Ascending aorta (tissue), 2 donors: ENCODE data around the gene VAT1L. TPM values are rescaled to one million over a fixed set of nuclear protein-coding genes. Genes with fewer than 3 reads are reported as not detected.

Experiments
- DNase-seq, 2 donors: peaks; one replicate each; pipeline ENCODE4 v3.0.0-alpha.2; 2019; ENCODE audit warnings: low spot score in 2 of 2
- H3K27ac ChIP-seq, 2 donors: fragments of 200-600 bp; sonication (generic); one replicate each; pipeline ENCODE4 v1.5.1; 2016 to 2017; ENCODE audit warnings: mild to moderate bottlenecking in 1 of 2
- H3K27me3 ChIP-seq: fragments of 200-600 bp; sonication (generic); one replicate; pipeline ENCODE4 v1.5.1; 2017
- H3K36me3 ChIP-seq, 2 donors: fragments of 200-600 bp; sonication (generic); one replicate each; pipeline ENCODE4 v1.5.1; 2016
- H3K4me1 ChIP-seq, 2 donors: fragments of 200-600 bp; sonication (generic); one replicate each; pipeline ENCODE4 v1.5.1; 2016 to 2017; ENCODE audit warnings: mild to moderate bottlenecking in 1 of 2
- H3K4me3 ChIP-seq, 2 donors: fragments of 200-600 bp; sonication (generic); one replicate each; pipeline ENCODE4 v1.5.1; 2016 to 2017; ENCODE audit warnings: mild to moderate bottlenecking in 1 of 2
- H3K9me3 ChIP-seq, 2 donors: fragments of 200-600 bp; sonication (generic); one replicate each; pipeline ENCODE4 v1.5.1; 2016
- CTCF ChIP-seq, 3 experiments: fragments of 200-600 bp in 2 of 3; fragments of 450-650 bp in 1 of 3; sonication (generic) in 2 of 3; IDR thresholded peaks; one replicate each; pipeline ENCODE4 v1.5.1; 2016 to 2019; ENCODE audit warnings: antibody characterized with exemption in 3 of 3, mild to moderate bottlenecking in 1 of 3, moderate library complexity in 1 of 3
- intact Hi-C: fragments of 100-400 bp; cut with DNase I; formaldehyde crosslinking; loops from one replicate; pipeline ENCODE4 v1.15.1; 2023
- total RNA-seq: library from RNA; depleted of rRNA; stranded (reverse); fragments of >200 nt; gene quantifications from one replicate; pipeline ENCODE4 v1.1.0, GENCODE V29; 2016

The VAT1L gene
- total RNA-seq, 1 donor from 2014 or later = 12.6 TPM

GRCh38 chr16:77820340-77820739, 32.0 kb downstream of the VAT1L start:
- TF ChIP-seq CTCF (IDR thresholded peaks at IDR 0.05) = no peak
- intact Hi-C loops = no loop called here
- Histone ChIP-seq H3K4me1 (peaks cover 0 to 7% of the 10 kb centered on the region in 2 donors), H3K4me3 (no peak overlapping the region), H3K27me3 (no peaks in the 10 kb centered on the region), H3K27ac (no peak overlapping the region), H3K36me3 (peaks cover 0 to 18% of the 10 kb centered on the region in 2 donors), H3K9me3 (no peaks in the 10 kb centered on the region)
- no peak for DNase-seq

- Histone ChIP-seq H3K4me1 (peaks cover 0 to 7% of the 10 kb centered on the region in 2 donors), H3K36me3 (peaks cover 0 to 18% of the 10 kb centered on the region in 2 donors), H3K27me3 (no peaks in the 10 kb centered on the region), H3K4me3 (no peak overlapping the region), H3K9me3 (no peaks in the 10 kb centered on the region), H3K27ac (no peak overlapping the region)
- no peak for DNase-seq
- no peak for TF ChIP-seq CTCF (IDR thresholded peaks at IDR 0.05)
- intact Hi-C loops = no loop called here
Measured at GRCh38 chr16:77822661-77823060, 34.3 kb downstream of the VAT1L start.

- no peak overlapping the region for H3K4me3 ChIP-seq
- H3K27ac ChIP-seq = no peak overlapping the region
- H3K27me3 ChIP-seq = no peaks in the 10 kb centered on the region
- peaks cover 0 to 7% of the 10 kb centered on the region in 2 donors for H3K4me1 ChIP-seq
- H3K9me3 ChIP-seq = no peaks in the 10 kb centered on the region
- no peak for DNase-seq
- peaks cover 0 to 18% of the 10 kb centered on the region in 2 donors for H3K36me3 ChIP-seq
- TF ChIP-seq CTCF (IDR thresholded peaks at IDR 0.05) = no peak
- intact Hi-C loops = no loop called here
Measured at GRCh38 chr16:77823067-77823466, 34.7 kb downstream of the VAT1L start.

- Histone ChIP-seq H3K27me3 (no peaks in the 10 kb centered on the region), H3K36me3 (peaks cover 0 to 1% of the 10 kb centered on the region in 2 donors), H3K27ac (no peak overlapping the region), H3K4me1 (peaks cover 0 to 7% of the 10 kb centered on the region in 2 donors), H3K9me3 (no peaks in the 10 kb centered on the region), H3K4me3 (no peak overlapping the region)
- intact Hi-C loops = no loop called here
- no peak for DNase-seq
- TF ChIP-seq CTCF (IDR thresholded peaks at IDR 0.05) = no peak
Measured at GRCh38 chr16:77825196-77825595, 36.8 kb downstream of the VAT1L start.

GRCh38 chr16:77827032-77827431, 38.7 kb downstream of the VAT1L start:
- intact Hi-C loops = no loop called here
- Histone ChIP-seq H3K9me3 (no peaks in the 10 kb centered on the region), H3K27ac (no peak overlapping the region), H3K36me3 (no peaks in the 10 kb centered on the region), H3K4me3 (no peak overlapping the region), H3K4me1 (peaks cover 0 to 7% of the 10 kb centered on the region in 2 donors), H3K27me3 (no peaks in the 10 kb centered on the region)
- DNase-seq = no peak
- no peak for TF ChIP-seq CTCF (IDR thresholded peaks at IDR 0.05)
